Uterus (tissue), 2 donors: ENCODE measurements around the gene FIGN.

Experiments
- CTCF ChIP-seq, 4 experiments: fragments of 200-600 bp in 2 of 4; fragments of 450-650 bp in 2 of 4; sonication (generic) in 2 of 4; IDR thresholded peaks; one replicate each; pipeline ENCODE4 v1.5.1; 2016 to 2019; ENCODE audit warnings: antibody characterized with exemption in 4 of 4, mild to moderate bottlenecking in 2 of 4, moderate library complexity in 1 of 4
- POLR2A ChIP-seq, 2 donors: fragments of 450-650 bp; IDR thresholded peaks; one replicate each; pipeline ENCODE4 v1.6.1; 2016; ENCODE audit warnings: antibody characterized with exemption in 2 of 2, mild to moderate bottlenecking in 1 of 2, moderate library complexity in 1 of 2

- TF ChIP-seq CTCF (IDR thresholded peaks at IDR 0.05): no peak
- TF ChIP-seq POLR2A (IDR thresholded peaks at IDR 0.05): no peak
Observed at GRCh38 chr2:163670929-163671328, 64.9 kb downstream of the FIGN start.
